ENCODE measurements around the gene ZBTB45. TPM values are rescaled to one million over a fixed set of nuclear protein-coding genes. Genes with fewer than 3 reads are reported as not detected.

The ZBTB45 gene
- total RNA-seq, 4 donors from 2014 or later, result 13.3 to 30.5 (median 18.4) TPM

DNA sequence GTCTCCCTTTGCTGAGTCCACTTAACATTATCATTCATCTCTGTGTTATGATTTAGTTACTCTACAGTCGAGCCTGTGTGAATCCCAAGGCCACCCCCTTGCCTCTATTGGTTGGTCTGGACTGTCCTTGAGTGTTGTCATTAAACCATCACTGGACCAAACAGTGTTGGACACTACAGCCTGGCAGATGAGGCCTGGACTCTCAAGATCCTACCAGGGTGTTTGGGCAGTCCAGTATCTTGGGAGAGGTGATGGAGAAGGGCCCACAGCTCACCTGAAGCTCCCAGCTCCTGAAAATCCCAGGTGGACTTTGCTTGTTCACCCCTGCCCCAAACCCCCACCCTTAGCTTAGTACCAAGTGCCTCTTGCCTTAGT lies 31.5 kb upstream of the ZBTB45 start:
- TF ChIP-seq POLR2A (IDR thresholded peaks at IDR 0.05), result no peak
- no peak for TF ChIP-seq CTCF (IDR thresholded peaks at IDR 0.05)
- DNase-seq (ENCODE audit: low spot score in 2 of 2), result no peak
- intact Hi-C loops (cut with DNase I; ENCODE audit: low total_unique reads), result no loop called here
- WGBS, 2 donors, result 45 to 58% methylated on average over 1 of the region's 1 CpG
- no peak overlapping the region for H3K4me3 ChIP-seq (ENCODE audit: low read depth, poor library complexity, severe bottlenecking)

GRCh38 chr19:58550362-58551122 lies 30.9 kb upstream of the ZBTB45 start:
- no peak overlapping the region for H3K4me3 ChIP-seq (ENCODE audit: low read depth, poor library complexity, severe bottlenecking)
- TF ChIP-seq CTCF (IDR thresholded peaks at IDR 0.05), result no peak
- TF ChIP-seq POLR2A (IDR thresholded peaks at IDR 0.05), result no peak

GRCh38 chr19:58549664-58550361 lies 30.2 kb upstream of the ZBTB45 start:
- intact Hi-C loops (cut with DNase I; ENCODE audit: low total_unique reads), result no loop called here
- TF ChIP-seq POLR2A (IDR thresholded peaks at IDR 0.05) (no peak), CTCF (IDR thresholded peaks at IDR 0.05) (no peak)
- 83 to 86% methylated on average over 11 of the region's 11 CpGs for WGBS, 2 donors
- H3K4me3 ChIP-seq (ENCODE audit: low read depth, poor library complexity, severe bottlenecking), result no peak overlapping the region
- no peak for DNase-seq (ENCODE audit: low spot score in 2 of 2)

More at GRCh38 chr19:58550362-58551122, 30.9 kb upstream of the ZBTB45 start:
- intact Hi-C loops (cut with DNase I; ENCODE audit: low total_unique reads), result no loop called here
- DNase-seq (ENCODE audit: low spot score in 2 of 2), result no peak
- WGBS, 2 donors, result 83 to 84% methylated on average over 13 of the region's 13 CpGs

DNA sequence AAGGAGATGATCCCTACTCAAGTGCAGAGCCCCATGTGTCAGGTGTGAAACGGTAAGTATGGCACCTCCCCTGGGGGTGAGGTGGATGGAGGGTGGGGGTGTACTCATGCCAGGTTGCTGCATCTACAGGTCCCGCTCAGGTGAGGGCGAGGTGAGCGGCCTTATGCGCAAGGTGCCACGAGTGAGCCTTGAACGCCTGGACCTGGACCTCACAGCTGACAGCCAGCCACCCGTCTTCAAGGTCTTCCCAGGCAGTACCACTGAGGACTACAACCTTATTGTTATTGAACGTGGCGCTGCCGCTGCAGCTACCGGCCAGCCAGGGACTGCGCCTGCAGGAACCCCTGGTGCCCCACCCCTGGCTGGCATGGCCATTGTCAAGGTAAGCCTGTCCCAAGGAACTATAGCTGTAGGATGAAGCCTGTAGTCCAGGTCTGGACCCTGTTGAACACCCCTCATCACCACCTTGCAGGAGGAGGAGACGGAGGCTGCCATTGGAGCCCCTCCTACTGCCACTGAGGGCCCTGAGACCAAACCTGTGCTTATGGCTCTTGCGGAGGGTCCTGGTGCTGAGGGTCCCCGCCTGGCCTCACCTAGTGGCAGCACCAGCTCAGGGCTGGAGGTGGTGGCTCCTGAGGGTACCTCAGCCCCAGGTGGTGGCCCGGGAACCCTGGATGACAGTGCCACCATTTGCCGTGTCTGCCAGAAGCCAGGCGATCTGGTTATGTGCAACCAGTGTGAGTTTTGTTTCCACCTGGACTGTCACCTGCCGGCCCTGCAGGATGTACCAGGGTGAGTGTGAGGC lies 29.5 kb upstream of the ZBTB45 start:
- DNase-seq (ENCODE audit: low spot score in 2 of 2), result no peak
- TF ChIP-seq CTCF (IDR thresholded peaks at IDR 0.05) (no peak), POLR2A (IDR thresholded peaks at IDR 0.05) (no peak)
- WGBS, 2 donors, result 89% methylated on average over 19 of the region's 20 CpGs
- intact Hi-C loops (cut with DNase I; ENCODE audit: low total_unique reads), result no loop called here
- no peak overlapping the region for H3K4me3 ChIP-seq (ENCODE audit: low read depth, poor library complexity, severe bottlenecking)

GRCh38 chr19:58547323-58548312 lies 28.0 kb upstream of the ZBTB45 start:
- intact Hi-C loops (cut with DNase I; ENCODE audit: low total_unique reads), result no loop called here
- DNase-seq (ENCODE audit: low spot score in 2 of 2), result no peak
- no peak overlapping the region for H3K4me3 ChIP-seq (ENCODE audit: low read depth, poor library complexity, severe bottlenecking)
- WGBS, 2 donors, result 89 to 91% methylated on average over 18 of the region's 18 CpGs
- TF ChIP-seq CTCF (IDR thresholded peaks at IDR 0.05), result no peak
- no peak for TF ChIP-seq POLR2A (IDR thresholded peaks at IDR 0.05)

Measured in lower leg skin (tissue), 4 donors.